HFFc6 (cell line): ENCODE results near the gene CFAP299. TPM values are rescaled to one million over a fixed set of nuclear protein-coding genes. Genes with fewer than 3 reads are reported as not detected.

ENCODE experiments used
- DNase-seq: peaks from one replicate; pipeline ENCODE4 v3.0.0-alpha.2; 2018
- H3K27ac Mint-ChIP-seq: 2 replicates; pipeline ENCODE4 v1.8.0; 2020; ENCODE audit warnings: mild to moderate bottlenecking, mixed read lengths
- H3K27me3 Mint-ChIP-seq: 2 replicates; pipeline ENCODE4 v1.8.0; 2021; ENCODE audit warnings: mild to moderate bottlenecking, moderate library complexity, mixed read lengths; ENCODE audit not compliant: insufficient read depth
- H3K36me3 Mint-ChIP-seq: 2 replicates; pipeline ENCODE4 v1.8.0; 2021; ENCODE audit warnings: low read depth, mixed read lengths
- H3K4me1 Mint-ChIP-seq: 2 replicates; pipeline ENCODE4 v1.8.0; 2020; ENCODE audit warnings: low read depth, mixed read lengths
- H3K4me3 Mint-ChIP-seq: 2 replicates; pipeline ENCODE4 v1.8.0; 2020; ENCODE audit warnings: mild to moderate bottlenecking, moderate library complexity, mixed read lengths
- H3K9me3 Mint-ChIP-seq: 2 replicates; pipeline ENCODE4 v1.8.0; 2020; ENCODE audit warnings: mild to moderate bottlenecking, mixed read lengths
- CTCF ChIP-seq: fragments of 200-600 bp; sonication (generic); IDR thresholded peaks from 2 replicates; pipeline ENCODE4 v1.5.0; 2021; ENCODE audit warnings: antibody characterized with exemption, mild to moderate bottlenecking
- total RNA-seq, 6 experiments: library from RNA; stranded (reverse); fragmentation: NEBNext Ultra II Directional; extraction: Animal tissue kit (Norgen Biotek cat#: 25700); gene quantifications; 2 replicates in 1 of 6; 3 replicates in 5 of 6; pipeline ENCODE4 v1.2.3, GENCODE V29; 2021

The CFAP299 gene
- total RNA-seq, 6 experiments from 2014 or later: 4.8 to 9.0 (median 8.7) TPM

DNA sequence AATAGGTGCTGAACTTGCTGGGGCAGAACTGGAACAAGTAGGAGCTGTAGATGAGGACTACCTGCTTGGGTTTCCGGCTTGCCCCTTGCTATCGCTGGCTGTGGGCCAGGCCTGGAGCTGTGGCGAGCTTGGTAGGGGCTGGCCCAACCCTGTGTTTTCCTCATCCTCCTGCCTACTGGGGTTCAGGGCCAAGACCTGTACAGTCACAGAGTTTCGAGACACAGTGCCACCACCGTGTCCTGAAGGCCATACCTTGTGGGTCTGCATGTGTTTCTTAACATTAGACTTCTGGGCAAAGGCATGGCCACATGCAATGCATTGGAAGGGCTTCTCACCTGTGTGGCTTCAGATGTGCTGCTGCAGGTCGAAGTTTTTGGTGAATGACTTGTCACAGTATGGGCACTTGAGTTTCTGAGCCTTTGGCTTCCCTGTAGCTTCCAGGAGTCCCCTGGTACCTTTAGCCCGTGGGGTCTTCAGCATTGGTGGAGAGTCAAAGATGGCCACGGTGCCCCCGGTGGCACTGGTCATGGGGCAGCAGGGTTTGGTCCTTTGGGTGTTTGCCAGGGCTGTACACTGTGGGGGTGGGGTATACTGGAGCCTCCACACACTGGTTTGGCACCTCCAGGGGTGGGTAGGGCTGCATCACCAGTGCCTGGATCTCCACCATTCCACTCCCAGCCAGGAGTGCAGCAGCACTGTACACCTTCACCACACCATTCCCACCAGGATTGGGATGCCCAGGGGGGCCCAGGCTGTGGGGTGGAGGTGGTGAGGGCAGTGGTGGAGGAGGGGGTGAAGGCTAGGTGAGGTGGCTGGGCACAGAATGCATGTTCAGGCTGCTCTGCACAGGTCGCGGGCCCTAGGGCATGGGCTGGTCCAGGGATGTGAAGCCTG, 52.1 kb downstream of the CFAP299 start:
- Mint-ChIP-seq H3K4me1 (peaks cover 9% of the 10 kb centered on the region), H3K27ac (no peak overlapping the region), H3K4me3 (no peak overlapping the region), H3K9me3 (0 out of 2 replicates have a peak, but pooled peaks cover 7% of the 10 kb centered on the region), H3K36me3 (peaks cover 17% of the 10 kb centered on the region), H3K27me3 (no peaks in the 10 kb centered on the region)
- TF ChIP-seq CTCF: no peak
- DNase-seq: no peak

GRCh38 chr4:80388284-80388607, 52.7 kb downstream of the CFAP299 start:
- no peak overlapping the region for H3K4me3 Mint-ChIP-seq
- no peak overlapping the region for H3K27ac Mint-ChIP-seq
- DNase-seq: no peak
- 0 out of 2 replicates have a peak, but pooled peaks cover 7% of the 10 kb centered on the region for H3K9me3 Mint-ChIP-seq
- H3K27me3 Mint-ChIP-seq: no peaks in the 10 kb centered on the region
- H3K36me3 Mint-ChIP-seq: peaks cover 17% of the 10 kb centered on the region
- H3K4me1 Mint-ChIP-seq: peaks cover 15% of the 10 kb centered on the region
- TF ChIP-seq CTCF: no peak

DNA sequence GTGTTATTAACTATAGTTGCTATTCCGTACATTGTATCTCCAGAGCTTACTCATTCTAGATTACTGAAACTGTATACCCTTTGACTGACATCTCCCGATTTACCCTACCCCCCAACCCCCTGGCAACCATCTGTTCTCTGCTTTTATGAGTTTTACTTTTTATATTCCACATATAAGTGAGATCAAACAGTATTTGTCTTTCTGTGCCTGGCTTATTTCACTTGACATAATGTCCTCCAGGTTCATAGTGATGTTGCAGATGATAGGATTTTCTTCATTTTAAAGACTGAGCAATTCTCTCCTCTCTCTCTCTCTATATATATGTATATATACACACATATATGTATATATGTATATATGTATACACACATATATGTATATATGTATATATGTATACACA, 54.6 kb downstream of the CFAP299 start:
- DNase-seq: no peak
- Mint-ChIP-seq H3K4me3 (no peak overlapping the region), H3K9me3 (0 out of 2 replicates have a peak, but pooled peaks cover 7% of the 10 kb centered on the region), H3K4me1 (peaks cover 27% of the 10 kb centered on the region), H3K27me3 (no peaks in the 10 kb centered on the region), H3K36me3 (peaks cover 17% of the 10 kb centered on the region), H3K27ac (no peak overlapping the region)
- no peak for TF ChIP-seq CTCF

DNA sequence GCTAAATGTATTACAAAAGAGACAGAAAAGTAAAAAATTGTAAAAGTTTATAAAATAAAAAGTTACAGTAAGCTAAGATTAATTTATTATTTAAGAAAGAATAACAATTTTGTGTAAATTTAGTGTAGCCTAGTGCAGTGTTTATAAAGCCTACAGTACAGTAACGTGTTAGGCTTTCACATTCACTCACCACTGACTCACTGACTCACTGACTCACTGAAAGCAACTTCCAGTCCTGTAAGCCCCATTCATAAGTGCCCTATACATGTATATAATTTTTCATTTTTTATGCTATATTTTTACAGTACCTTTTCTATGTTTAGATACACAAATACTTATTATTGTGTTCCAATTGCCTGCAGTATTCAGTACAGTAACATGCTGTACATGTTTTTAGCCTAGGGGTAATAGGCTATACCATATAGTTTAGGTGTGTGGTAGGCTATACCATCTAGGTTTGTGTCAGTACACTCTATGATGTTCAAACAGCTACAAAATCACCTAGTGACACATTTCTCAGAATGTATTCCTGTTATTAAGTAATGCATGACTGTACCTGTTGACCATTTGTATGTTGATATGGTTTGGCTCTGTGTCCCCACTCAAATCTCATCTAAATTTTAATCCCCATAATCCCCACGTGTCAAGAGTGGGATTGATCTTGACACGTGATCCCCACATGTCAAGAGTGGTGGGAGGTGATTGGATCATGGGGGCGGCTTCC, 57.9 kb downstream of the CFAP299 start:
- DNase-seq: peak; percentile 78

DNA sequence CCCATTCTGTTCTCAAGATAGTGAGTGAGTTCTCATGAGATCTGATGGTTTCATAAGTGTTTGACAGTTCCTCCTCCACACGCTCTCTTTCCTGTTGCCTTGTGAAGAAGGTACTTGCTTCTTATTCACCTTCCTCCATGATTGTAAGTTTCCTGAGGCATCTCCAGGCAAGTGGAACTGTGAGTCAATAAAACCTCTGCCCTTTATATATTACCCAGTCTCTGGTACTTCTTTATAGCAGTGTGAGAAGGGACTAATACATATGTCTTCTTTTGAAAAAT, 58.4 kb downstream of the CFAP299 start:
- Mint-ChIP-seq H3K4me1 (peaks cover 27% of the 10 kb centered on the region), H3K9me3 (no peaks in the 10 kb centered on the region), H3K27me3 (no peaks in the 10 kb centered on the region), H3K4me3 (no peak overlapping the region), H3K36me3 (peaks cover 19% of the 10 kb centered on the region), H3K27ac (no peak overlapping the region)
- TF ChIP-seq CTCF: no peak
- DNase-seq: no peak

More for the DNA sequence above, 57.9 kb downstream of the CFAP299 start:
- H3K9me3 Mint-ChIP-seq: no peaks in the 10 kb centered on the region
- H3K36me3 Mint-ChIP-seq: peaks cover 14% of the 10 kb centered on the region
- H3K4me3 Mint-ChIP-seq: no peak overlapping the region
- H3K4me1 Mint-ChIP-seq: peaks cover 27% of the 10 kb centered on the region
- H3K27ac Mint-ChIP-seq: no peak overlapping the region
- H3K27me3 Mint-ChIP-seq: no peaks in the 10 kb centered on the region
- no peak for TF ChIP-seq CTCF
